T-helper 17 cell (primary cell): ENCODE measurements around the gene OR52E4. TPM values are rescaled to one million over a fixed set of nuclear protein-coding genes. Genes with fewer than 3 reads are reported as not detected.

Experiments used
- ATAC-seq: fragments of 150-1000 bp; cut with Tn5 transposase; 2 replicates; pipeline ENCODE4 v1.10.0; 2021; ENCODE audit warnings: mild to moderate bottlenecking, moderate library complexity
- DNase-seq, 3 donors: peaks; one replicate each; pipeline versions ENCODE4 v3.0.0 to v3.0.0-alpha.2; 2020 to 2021
- H3K9me3 ChIP-seq: one replicate; pipeline ENCODE4 v1.7.0; 2013; ENCODE audit warnings: low read length, mild to moderate bottlenecking; ENCODE audit not compliant: control insufficient read depth, poor library complexity, severe bottlenecking
- H3K27ac Mint-ChIP-seq: one replicate; pipeline ENCODE4 v1.8.0; 2022; ENCODE audit warnings: mild to moderate bottlenecking, moderate library complexity, mixed read lengths
- H3K27me3 Mint-ChIP-seq: one replicate; pipeline ENCODE4 v1.8.0; 2022; ENCODE audit warnings: mixed read lengths
- H3K36me3 Mint-ChIP-seq: one replicate; pipeline ENCODE4 v1.8.0; 2022; ENCODE audit warnings: low read depth, mixed read lengths
- H3K4me1 Mint-ChIP-seq: one replicate; pipeline ENCODE4 v1.8.0; 2022; ENCODE audit warnings: mild to moderate bottlenecking, mixed read lengths
- H3K4me3 Mint-ChIP-seq: one replicate; pipeline ENCODE4 v1.8.0; 2022; ENCODE audit warnings: mild to moderate bottlenecking, moderate library complexity, mixed read lengths
- total RNA-seq, 4 donors: library from RNA in 2 of 4; stranded (reverse) in 2 of 4; gene quantifications; one replicate each; pipeline ENCODE4 v1.2.3 and lab custom pipeline; 2022 to 2026

Gene OR52E4
- total RNA-seq, 2 donors from 2014 or later = not detected

DNA sequence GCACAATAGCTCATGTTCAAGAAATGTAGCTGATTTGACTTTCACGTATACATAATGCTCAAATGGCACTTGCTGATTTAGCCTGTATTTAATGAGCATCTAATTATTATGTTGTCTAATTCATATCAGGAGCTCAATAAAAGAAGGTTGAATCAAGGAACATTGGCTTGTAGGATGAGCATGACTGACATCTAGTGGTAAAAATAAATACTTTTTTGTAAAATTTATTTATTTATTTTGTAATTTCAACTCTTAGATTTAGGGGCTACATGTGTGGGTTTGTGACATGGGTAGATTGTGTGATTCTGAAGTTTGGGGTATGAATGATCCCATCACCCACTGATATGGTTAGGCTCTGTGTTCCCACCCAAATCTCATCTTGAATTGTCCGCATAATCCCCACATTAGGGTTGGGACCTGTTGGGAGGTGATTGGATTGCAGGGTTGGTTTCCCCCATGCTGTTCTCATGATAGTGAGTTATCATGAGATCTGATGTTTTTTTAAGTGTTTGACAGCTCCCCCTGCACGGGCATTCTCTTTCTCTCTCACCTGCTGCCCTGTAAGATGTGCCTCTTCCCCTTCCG lies 10.9 kb downstream of the OR52E4 start:
- H3K4me1 Mint-ChIP-seq = no peaks in the 10 kb centered on the region
- no peaks in the 10 kb centered on the region for H3K36me3 Mint-ChIP-seq
- no peak for DNase-seq
- peaks cover 23% of the 10 kb centered on the region for H3K27me3 Mint-ChIP-seq
- no peaks in the 10 kb centered on the region for H3K9me3 ChIP-seq
- H3K4me3 Mint-ChIP-seq = no peak overlapping the region
- no peak overlapping the region for H3K27ac Mint-ChIP-seq
- ATAC-seq = no peak

DNA sequence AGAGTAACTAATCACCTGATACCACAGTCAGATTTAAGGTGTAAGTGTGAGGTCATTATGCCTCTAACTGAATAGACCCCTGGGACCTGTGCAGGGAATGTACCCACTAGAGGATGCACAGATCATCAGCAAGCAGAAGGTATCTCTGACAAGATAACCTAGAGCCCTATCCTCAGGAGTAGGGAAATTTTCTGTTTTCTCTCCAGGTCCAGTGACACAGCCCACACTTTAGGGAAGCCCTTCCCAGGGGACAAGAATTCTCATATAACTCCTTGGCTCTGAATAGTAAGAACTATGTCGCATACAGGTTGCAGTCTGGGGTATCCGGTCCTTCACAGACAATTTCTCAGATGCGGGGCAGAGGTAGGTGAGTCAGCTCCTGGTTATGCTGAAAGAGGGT lies 12.5 kb downstream of the OR52E4 start, which contains the start of gene OR52E5:
TSS of gene OR52E5 (plus strand) at position 301 of the 400 bp plus-strand sequence. CDS start 7,569 bp downstream, outside the sequence.
- Mint-ChIP-seq H3K27me3 (peaks cover 17% of the 10 kb centered on the region), H3K4me1 (no peaks in the 10 kb centered on the region)

DNA sequence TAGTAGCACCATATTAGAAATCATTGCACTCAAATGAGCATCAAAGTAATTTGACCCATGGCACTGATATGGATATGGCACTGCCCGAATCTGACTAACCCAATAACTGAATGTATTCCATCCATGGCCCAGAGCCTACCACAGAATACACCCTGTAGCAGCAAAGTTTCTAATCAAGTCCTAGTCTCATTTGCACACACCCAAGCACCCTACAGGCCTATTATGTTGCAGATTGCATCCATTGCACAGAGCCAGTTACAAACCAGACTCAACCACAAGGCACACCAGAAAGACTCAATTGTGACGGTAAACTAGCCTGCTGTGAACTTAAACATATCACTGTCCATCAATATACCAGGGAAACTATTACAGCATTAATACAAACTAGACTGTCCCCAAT lies 19.1 kb downstream of the OR52E4 start:
- Mint-ChIP-seq H3K36me3 (no peaks in the 10 kb centered on the region), H3K27me3 (peaks cover 15% of the 10 kb centered on the region), H3K4me3 (no peak overlapping the region), H3K27ac (no peak overlapping the region), H3K4me1 (no peaks in the 10 kb centered on the region)
- no peak for DNase-seq
- ATAC-seq = no peak
- no peaks in the 10 kb centered on the region for H3K9me3 ChIP-seq

More for the DNA sequence above, 12.5 kb downstream of the OR52E4 start, which contains the start of gene OR52E5:
- ATAC-seq = no peak
- H3K4me3 Mint-ChIP-seq = no peak within 1 kb of the TSS
- no peak within 1 kb of the TSS for H3K27ac Mint-ChIP-seq
- no peak for DNase-seq
- H3K9me3 ChIP-seq = no peaks in the 10 kb centered on the region
- H3K36me3 Mint-ChIP-seq = no peaks in the 10 kb centered on the region

DNA sequence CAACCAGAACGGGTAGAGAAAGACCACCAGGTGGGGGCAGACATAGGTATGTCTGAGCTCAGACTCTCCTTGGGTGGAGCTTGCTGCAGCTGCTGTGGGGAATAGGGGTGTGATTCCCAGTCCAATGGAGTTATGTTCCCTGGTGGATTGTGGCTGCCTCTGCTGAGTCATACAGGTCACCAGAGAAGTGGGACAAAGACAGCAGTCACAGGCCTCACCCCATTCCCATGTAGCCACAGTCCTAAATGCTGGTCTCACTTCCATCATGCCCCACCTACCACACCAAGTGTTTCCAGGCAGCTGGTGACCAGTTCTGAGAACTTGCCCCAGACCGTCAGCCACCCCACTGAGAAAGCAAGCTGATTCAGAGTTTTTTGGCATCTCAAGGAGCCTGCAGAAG lies 30.1 kb downstream of the OR52E4 start:
- Mint-ChIP-seq H3K27me3 (peaks cover 4% of the 10 kb centered on the region), H3K36me3 (no peaks in the 10 kb centered on the region), H3K27ac (no peak overlapping the region), H3K4me3 (no peak overlapping the region), H3K4me1 (no peaks in the 10 kb centered on the region)
- DNase-seq = no peak
- H3K9me3 ChIP-seq = no peaks in the 10 kb centered on the region
- ATAC-seq = no peak

DNA sequence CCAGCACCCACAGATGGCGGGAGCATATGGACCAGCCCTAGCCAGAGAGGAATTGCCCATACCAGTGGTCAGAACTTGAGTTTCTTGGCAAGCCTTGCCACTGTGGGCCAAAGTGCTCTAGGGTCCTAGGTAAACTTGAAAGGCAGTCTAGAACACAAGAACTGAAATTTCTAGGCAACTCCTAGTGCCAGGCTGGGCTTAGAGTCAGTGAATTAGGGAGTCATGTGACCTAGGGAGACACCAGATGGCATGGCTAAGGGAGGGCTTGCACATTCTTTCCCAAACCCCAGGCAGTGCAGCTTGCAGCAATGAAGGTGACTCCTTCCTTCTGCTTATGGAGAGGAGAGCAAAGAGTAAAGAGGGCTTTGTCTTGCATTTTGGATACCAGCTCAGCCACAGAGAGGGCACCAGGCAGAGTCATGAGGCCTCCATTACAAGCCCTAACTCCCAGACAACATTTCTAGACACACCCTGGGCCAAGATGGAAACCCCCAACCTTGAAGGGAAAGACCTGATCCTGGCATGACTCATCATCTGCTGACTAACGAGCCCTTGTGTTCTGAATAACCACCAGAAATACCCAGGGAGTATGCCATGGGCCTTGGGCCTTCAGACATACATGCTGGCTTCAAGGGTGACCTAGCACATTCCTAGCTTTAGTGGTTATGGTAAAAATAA lies 42.5 kb downstream of the OR52E4 start:
- Mint-ChIP-seq H3K4me1 (no peaks in the 10 kb centered on the region), H3K36me3 (no peaks in the 10 kb centered on the region), H3K27ac (no peak overlapping the region), H3K27me3 (no peaks in the 10 kb centered on the region), H3K4me3 (no peak overlapping the region)
- DNase-seq = no peak
- H3K9me3 ChIP-seq = no peaks in the 10 kb centered on the region
- no peak for ATAC-seq

DNA sequence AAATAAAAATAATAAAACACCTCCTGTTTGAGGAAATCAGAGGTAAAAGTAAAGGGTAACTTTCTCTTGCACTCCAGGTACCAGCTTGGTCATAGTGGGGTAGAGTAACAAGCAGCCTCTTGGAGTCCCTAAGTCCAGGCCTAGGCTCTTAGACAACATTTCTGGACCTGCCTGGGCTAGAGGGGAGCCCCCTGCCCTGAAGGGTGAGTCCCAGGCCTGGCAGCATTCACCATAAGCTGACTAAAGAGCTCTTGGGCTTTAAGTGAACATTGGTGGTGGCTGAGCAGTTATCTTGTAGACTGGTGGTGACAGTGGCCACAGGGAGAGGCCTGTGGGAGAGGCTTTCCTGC lies 43.0 kb downstream of the OR52E4 start:
- H3K9me3 ChIP-seq = no peaks in the 10 kb centered on the region
- DNase-seq (no peak), ATAC-seq (no peak)
- Mint-ChIP-seq H3K27me3 (no peaks in the 10 kb centered on the region), H3K4me3 (no peak overlapping the region), H3K36me3 (no peaks in the 10 kb centered on the region), H3K27ac (no peak overlapping the region), H3K4me1 (no peaks in the 10 kb centered on the region)

DNA sequence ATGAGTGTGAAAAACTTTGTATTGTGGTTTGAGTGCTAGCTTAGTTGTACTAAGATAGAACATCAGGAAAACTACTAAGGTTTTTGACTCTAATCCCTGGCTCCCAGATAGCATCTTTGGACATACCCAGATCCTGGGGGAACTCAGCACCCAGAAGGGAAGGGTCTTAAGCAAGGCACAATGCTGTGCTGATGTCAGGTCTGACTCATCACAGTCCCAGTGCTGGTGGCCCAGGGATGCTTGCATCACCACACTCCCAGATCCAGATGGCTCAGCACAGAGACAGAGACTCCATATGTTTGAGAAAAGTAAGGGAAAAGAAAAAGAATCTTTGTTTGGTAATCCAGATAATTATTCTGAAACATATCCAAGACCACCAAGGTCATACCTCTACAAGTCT lies 43.4 kb downstream of the OR52E4 start:
- no peak overlapping the region for H3K27ac Mint-ChIP-seq
- no peak for ATAC-seq
- no peak for DNase-seq
- no peaks in the 10 kb centered on the region for H3K9me3 ChIP-seq
- no peaks in the 10 kb centered on the region for H3K27me3 Mint-ChIP-seq
- no peak overlapping the region for H3K4me3 Mint-ChIP-seq
- H3K4me1 Mint-ChIP-seq = no peaks in the 10 kb centered on the region
- no peaks in the 10 kb centered on the region for H3K36me3 Mint-ChIP-seq

DNA sequence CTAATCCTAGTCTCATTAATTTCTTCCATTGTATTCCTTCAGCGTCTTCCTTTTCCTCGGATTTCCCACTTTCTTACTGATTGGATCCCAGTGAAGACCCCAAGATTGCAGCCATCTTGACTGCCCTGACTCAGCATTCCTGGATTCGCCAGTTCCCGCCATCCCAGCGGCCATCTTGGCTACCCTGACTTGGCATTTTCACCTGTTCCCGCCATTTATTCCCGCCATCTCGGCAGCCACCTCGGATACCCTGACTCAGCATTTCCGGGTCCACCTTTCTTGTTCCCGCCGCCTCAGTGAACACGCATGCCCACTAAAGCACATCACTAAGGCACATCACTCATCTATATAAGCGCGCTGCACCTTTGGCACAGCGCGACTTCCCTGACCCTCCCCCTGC lies 47.8 kb downstream of the OR52E4 start:
- ATAC-seq (no peak), DNase-seq (no peak)
- Mint-ChIP-seq H3K27me3 (no peaks in the 10 kb centered on the region), H3K36me3 (no peaks in the 10 kb centered on the region), H3K4me1 (no peaks in the 10 kb centered on the region), H3K27ac (no peak overlapping the region), H3K4me3 (no peak overlapping the region)
- no peaks in the 10 kb centered on the region for H3K9me3 ChIP-seq

DNA sequence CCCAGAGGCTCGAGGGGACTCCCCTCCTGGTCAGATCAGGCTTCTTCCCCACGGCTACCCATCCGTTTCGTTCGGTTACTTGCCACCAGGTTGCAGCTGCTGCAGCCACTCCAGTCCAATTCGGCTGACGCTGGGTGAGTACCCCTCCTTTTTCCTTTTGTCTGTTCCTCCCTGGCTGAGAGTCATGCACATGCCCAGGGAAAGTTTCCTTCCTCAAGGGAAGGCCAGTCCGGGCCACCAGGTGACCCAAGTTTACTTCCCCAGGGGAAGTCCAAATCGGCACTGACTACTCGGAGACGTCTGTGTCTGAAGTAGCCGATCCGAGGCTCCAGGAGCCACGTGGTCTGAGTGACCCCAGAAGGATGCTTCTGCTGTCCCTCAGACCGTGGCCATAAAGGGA lies 48.4 kb downstream of the OR52E4 start:
- Mint-ChIP-seq H3K36me3 (no peaks in the 10 kb centered on the region), H3K27ac (no peak overlapping the region), H3K4me3 (no peak overlapping the region), H3K4me1 (no peaks in the 10 kb centered on the region), H3K27me3 (no peaks in the 10 kb centered on the region)
- DNase-seq = no peak
- no peak for ATAC-seq
- no peaks in the 10 kb centered on the region for H3K9me3 ChIP-seq

DNA sequence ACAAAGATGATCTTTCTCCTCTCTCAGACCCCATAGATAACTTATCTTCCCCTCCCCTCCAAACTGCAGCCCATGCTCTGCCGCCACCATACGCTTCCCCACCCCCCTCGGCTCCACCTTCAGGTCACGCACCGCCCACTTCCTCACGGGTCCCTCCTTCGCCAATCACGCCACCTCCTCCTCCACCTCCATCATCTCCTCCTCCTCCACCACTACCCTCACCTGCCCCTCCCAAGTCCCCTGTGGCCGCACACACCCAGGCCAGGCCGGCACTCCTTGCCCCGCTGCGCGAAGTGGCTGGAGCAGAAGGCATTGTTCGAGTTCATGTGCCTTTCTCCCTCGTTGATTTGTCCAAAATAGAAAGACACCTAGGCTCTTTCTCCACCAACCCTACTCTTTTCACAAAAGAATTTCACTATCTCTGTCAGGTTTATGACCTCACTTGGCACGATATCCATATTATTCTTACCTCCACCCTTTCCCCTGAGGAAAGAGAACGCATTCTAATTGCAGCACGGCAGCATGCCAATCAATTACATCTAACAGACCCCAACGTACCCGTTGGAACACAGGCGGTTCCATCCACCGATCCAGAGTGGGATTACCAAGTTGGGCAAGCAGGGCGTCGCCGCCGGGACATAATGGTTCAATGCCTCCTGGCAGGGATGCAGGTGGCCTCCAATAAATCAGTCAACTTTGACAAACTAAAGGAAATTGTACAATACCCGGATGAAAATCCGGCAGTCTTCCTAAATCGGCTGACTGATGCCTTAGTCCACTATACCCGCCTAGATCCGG lies 49.3 kb downstream of the OR52E4 start:
- Mint-ChIP-seq H3K27ac (no peak overlapping the region), H3K4me1 (no peaks in the 10 kb centered on the region), H3K27me3 (no peaks in the 10 kb centered on the region), H3K4me3 (no peak overlapping the region), H3K36me3 (no peaks in the 10 kb centered on the region)
- DNase-seq = no peak
- no peak for ATAC-seq
- no peaks in the 10 kb centered on the region for H3K9me3 ChIP-seq

DNA sequence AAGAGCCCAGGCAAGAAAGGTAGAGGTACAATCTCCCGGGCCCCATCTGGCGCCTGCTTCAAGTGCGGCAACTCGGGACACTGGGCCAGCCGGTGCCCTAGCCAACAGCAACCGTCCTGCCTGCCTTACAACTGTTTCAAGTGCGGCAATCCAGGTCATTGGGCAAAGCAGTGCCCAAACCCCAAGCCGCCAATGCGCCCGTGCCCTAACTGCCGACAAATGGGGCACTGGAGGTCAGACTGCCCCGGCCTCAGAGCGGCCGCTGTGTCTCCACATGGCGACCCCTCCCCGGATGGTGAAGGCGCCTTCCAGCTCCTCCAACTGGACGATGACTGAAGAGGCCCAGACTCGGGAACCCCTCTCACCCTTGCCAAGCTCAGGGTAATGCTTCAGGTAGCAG lies 50.2 kb downstream of the OR52E4 start:
- no peak for ATAC-seq
- no peak for DNase-seq
- Mint-ChIP-seq H3K27me3 (no peaks in the 10 kb centered on the region), H3K4me1 (no peaks in the 10 kb centered on the region), H3K27ac (no peak overlapping the region), H3K36me3 (no peaks in the 10 kb centered on the region), H3K4me3 (no peak overlapping the region)
- H3K9me3 ChIP-seq = no peaks in the 10 kb centered on the region

DNA sequence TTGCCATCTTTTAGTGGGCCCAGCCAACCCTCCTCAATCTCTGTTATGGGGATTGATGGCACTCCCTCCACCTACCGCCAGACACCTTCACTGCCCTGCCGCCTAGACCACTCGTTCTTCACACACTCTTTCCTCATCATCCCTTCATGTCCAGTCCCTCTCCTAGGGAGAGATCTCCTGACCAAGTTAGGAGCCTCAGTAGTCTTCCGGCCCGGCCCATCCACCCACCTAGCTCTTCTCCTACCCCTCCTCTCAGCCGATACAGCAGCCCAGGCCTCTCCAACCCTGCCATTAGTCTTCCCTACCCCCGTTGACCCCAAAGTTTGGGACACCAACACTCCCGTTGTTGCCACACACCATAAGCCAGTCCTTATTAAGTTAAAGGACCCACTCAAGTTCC lies 50.6 kb downstream of the OR52E4 start:
- no peak for ATAC-seq
- Mint-ChIP-seq H3K27ac (no peak overlapping the region), H3K4me1 (no peaks in the 10 kb centered on the region), H3K36me3 (no peaks in the 10 kb centered on the region), H3K4me3 (peak overlapping the region; percentile 3), H3K27me3 (no peaks in the 10 kb centered on the region)
- DNase-seq = no peak
- H3K9me3 ChIP-seq = no peaks in the 10 kb centered on the region

DNA sequence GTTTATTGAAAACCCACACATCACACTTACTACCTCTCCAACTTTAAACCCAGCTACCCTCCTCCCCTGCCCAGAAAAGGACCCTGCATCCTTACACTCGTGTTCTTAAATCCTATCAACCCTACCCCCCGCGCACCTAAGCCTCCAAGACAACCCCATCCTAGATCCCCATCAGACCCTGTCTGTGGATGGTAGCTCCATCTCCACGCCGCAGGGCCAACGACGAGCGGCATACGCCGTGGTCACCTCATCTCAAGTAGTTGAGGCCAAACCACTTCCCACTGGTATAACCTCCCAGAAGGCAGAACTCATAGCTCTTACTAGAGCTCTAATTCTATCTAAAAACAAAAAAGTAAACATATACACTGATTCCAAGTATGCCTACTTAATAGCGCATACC lies 52.2 kb downstream of the OR52E4 start:
- no peak for DNase-seq
- Mint-ChIP-seq H3K27me3 (no peaks in the 10 kb centered on the region), H3K36me3 (no peaks in the 10 kb centered on the region), H3K4me1 (no peaks in the 10 kb centered on the region), H3K27ac (no peak overlapping the region), H3K4me3 (no peak overlapping the region)
- no peaks in the 10 kb centered on the region for H3K9me3 ChIP-seq
- no peak for ATAC-seq
